ENCODE measurements around the gene DNAH6.

The DNAH6 gene

DNA sequence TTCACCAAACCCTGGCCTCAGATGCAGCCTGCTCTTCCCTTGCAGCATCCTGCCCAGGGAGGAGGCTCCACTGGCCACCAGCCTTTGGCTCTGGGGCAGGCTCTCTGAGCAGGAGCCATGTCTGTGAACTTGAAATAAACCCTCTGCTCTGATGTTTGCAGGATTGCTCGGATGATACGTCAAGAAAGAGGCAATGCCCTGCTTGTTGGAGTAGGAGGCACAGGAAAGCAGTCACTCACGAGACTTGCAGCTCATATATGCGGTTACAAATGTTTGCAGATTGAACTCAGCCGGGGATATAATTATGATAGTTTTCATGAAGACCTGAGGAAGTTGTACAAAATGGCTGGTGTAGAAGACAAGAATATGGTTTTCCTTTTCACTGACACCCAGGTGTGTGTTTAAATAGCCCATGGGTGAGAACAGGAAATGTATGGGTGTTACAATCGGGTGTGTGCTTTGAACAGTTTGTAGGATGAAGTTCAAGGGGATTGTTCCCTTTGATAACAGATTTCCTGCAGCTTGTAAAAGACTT is 177.9 kb downstream of the DNAH6 start:
- Histone ChIP-seq H3K9me2 (replicated peaks; ENCODE audit: insufficient read depth, low read length) (no peaks in the 10 kb centered on the region), H3K4me2 (ENCODE audit: low read depth, low read length, poor library complexity, severe bottlenecking) (no peak overlapping the region), H3K36me3 (ENCODE audit: low read length) (no peaks in the 10 kb centered on the region), H3K27ac (ENCODE audit: low read depth, low read length) (no peak overlapping the region), H2AFZ (ENCODE audit: low read depth, low read length, severe bottlenecking) (no peak overlapping the region), H3K9me3 (ENCODE audit: insufficient read depth, low read length) (no peaks in the 10 kb centered on the region), H3K27me3 (ENCODE audit: low read length) (no peaks in the 10 kb centered on the region), H3K79me2 (ENCODE audit: insufficient read depth, low read length) (no peaks in the 10 kb centered on the region), H4K20me1 (ENCODE audit: low read depth, low read length) (no peaks in the 10 kb centered on the region), H3K4me3 (ENCODE audit: insufficient read depth, low read length, poor library complexity, severe bottlenecking) (no peak overlapping the region), H3K9ac (ENCODE audit: low read length) (no peak overlapping the region), H3F3A (ENCODE audit: insufficient read depth) (no peaks in the 10 kb centered on the region)
- TF ChIP-seq EZH2phosphoT487 (conservative IDR thresholded peaks at IDR 0.05; ENCODE audit: low read length), result no peak
- TF ChIP-seq, protein P1, sequence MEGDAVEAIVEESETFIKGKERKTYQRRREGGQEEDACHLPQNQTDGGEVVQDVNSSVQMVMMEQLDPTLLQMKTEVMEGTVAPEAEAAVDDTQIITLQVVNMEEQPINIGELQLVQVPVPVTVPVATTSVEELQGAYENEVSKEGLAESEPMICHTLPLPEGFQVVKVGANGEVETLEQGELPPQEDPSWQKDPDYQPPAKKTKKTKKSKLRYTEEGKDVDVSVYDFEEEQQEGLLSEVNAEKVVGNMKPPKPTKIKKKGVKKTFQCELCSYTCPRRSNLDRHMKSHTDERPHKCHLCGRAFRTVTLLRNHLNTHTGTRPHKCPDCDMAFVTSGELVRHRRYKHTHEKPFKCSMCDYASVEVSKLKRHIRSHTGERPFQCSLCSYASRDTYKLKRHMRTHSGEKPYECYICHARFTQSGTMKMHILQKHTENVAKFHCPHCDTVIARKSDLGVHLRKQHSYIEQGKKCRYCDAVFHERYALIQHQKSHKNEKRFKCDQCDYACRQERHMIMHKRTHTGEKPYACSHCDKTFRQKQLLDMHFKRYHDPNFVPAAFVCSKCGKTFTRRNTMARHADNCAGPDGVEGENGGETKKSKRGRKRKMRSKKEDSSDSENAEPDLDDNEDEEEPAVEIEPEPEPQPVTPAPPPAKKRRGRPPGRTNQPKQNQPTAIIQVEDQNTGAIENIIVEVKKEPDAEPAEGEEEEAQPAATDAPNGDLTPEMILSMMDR (IDR thresholded peaks at IDR 0.05; ENCODE audit: insufficient read depth, low read length, poor library complexity, severe bottlenecking), result no peak

DNA sequence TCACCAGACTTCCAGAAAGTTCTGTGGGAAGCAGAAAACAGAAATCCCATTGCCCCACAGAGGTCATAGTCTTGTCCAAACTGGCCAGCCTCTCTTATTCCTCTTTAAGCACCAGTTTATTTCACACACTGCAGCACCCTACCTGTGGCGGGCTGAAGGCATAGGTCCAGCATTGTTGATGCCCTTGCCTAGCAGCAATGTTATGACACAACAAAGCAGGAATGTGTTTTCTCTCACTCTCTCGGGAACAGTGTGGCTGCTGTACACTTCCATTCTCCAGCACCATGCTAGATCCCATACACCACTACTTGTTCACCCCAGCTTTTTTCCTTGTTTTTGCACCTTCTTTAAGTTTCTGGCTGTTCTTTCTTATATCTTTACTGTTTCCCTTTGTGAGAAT is 181.6 kb downstream of the DNAH6 start:
- Histone ChIP-seq H4K20me1 (ENCODE audit: low read depth, low read length) (no peaks in the 10 kb centered on the region), H3K79me2 (ENCODE audit: insufficient read depth, low read length) (no peaks in the 10 kb centered on the region), H2AFZ (ENCODE audit: low read depth, low read length, severe bottlenecking) (no peak overlapping the region), H3K9ac (ENCODE audit: low read length) (no peak overlapping the region), H3K36me3 (ENCODE audit: low read length) (no peaks in the 10 kb centered on the region), H3K9me2 (replicated peaks; ENCODE audit: insufficient read depth, low read length) (no peaks in the 10 kb centered on the region), H3F3A (ENCODE audit: insufficient read depth) (no peaks in the 10 kb centered on the region), H3K4me2 (ENCODE audit: low read depth, low read length, poor library complexity, severe bottlenecking) (no peak overlapping the region), H3K9me3 (ENCODE audit: insufficient read depth, low read length) (no peaks in the 10 kb centered on the region), H3K27me3 (ENCODE audit: low read length) (no peaks in the 10 kb centered on the region), H3K27ac (ENCODE audit: low read depth, low read length) (no peak overlapping the region), H3K4me3 (ENCODE audit: insufficient read depth, low read length, poor library complexity, severe bottlenecking) (no peak overlapping the region)
- TF ChIP-seq, protein P1 (IDR thresholded peaks at IDR 0.05; ENCODE audit: insufficient read depth, low read length, poor library complexity, severe bottlenecking), result no peak
- TF ChIP-seq EZH2phosphoT487 (conservative IDR thresholded peaks at IDR 0.05; ENCODE audit: low read length), result no peak

DNA sequence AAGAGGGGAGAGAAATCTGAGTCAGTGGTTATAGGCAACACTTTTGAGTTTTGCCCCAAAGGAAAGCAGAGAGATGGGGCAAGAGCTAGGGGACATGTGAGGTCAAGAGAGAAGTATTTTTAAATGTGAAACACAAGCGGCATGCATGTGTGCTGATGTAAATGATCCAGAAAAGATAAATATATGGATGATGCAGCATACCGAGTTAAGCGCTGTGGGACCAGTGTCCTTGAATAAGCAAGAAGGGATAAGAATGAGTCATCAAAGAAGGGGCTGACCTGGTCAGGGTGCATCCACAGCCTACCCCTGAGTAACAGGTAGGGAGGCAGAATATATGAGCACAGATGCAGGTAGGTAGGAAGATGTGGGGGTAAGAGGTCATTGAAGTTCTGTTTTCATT is 183.7 kb downstream of the DNAH6 start:
- no peaks in the 10 kb centered on the region for H3K9me3 ChIP-seq (ENCODE audit: insufficient read depth, low read length)
- no peak overlapping the region for H3K27ac ChIP-seq (ENCODE audit: low read depth, low read length)
- no peaks in the 10 kb centered on the region for H3K27me3 ChIP-seq (ENCODE audit: low read length)
- no peaks in the 10 kb centered on the region for H3F3A ChIP-seq (ENCODE audit: insufficient read depth)
- TF ChIP-seq, protein P1 (IDR thresholded peaks at IDR 0.05; ENCODE audit: insufficient read depth, low read length, poor library complexity, severe bottlenecking), result no peak
- no peak for TF ChIP-seq EZH2phosphoT487 (conservative IDR thresholded peaks at IDR 0.05; ENCODE audit: low read length)
- H3K9ac ChIP-seq (ENCODE audit: low read length), result no peak overlapping the region
- H3K36me3 ChIP-seq (ENCODE audit: low read length), result no peaks in the 10 kb centered on the region
- H3K4me2 ChIP-seq (ENCODE audit: low read depth, low read length, poor library complexity, severe bottlenecking), result no peak overlapping the region
- H3K9me2 ChIP-seq (replicated peaks; ENCODE audit: insufficient read depth, low read length), result no peaks in the 10 kb centered on the region
- no peaks in the 10 kb centered on the region for H3K79me2 ChIP-seq (ENCODE audit: insufficient read depth, low read length)
- H4K20me1 ChIP-seq (ENCODE audit: low read depth, low read length), result no peaks in the 10 kb centered on the region
- H2AFZ ChIP-seq (ENCODE audit: low read depth, low read length, severe bottlenecking), result no peak overlapping the region
- no peak overlapping the region for H3K4me3 ChIP-seq (ENCODE audit: insufficient read depth, low read length, poor library complexity, severe bottlenecking)
